GM12892 (cell line): ENCODE measurements around the gene ITGA7.

Experiments
- DNase-seq: peaks from one replicate; pipeline ENCODE4 v3.0.0; 2011; ENCODE audit not compliant: insufficient read length
- FAIRE-seq: peaks from 2 replicates; lab custom pipeline; 2011; peaks lifted over from hg19 to GRCh38; lab: Jason Lieb, UNC
- POLR2A ChIP-seq: IDR thresholded peaks from 2 replicates; pipeline ENCODE4 v1.6.1; 2011; ENCODE audit warnings: low read depth, low read length, control low read depth
- POLR2AphosphoS5 ChIP-seq: IDR thresholded peaks from 2 replicates; pipeline ENCODE4 v1.6.1; 2011; ENCODE audit warnings: low read depth, low read length, control low read depth
- TAF1 ChIP-seq: IDR thresholded peaks from 2 replicates; pipeline ENCODE4 v1.6.1; 2011; ENCODE audit warnings: low read depth, mild to moderate bottlenecking, control low read depth, low read length, borderline replicate concordance

ITGA7 gene

GRCh38 chr12:55692631-55693322 is 14.9 kb downstream of the ITGA7 start:
- TF ChIP-seq TAF1 = no peak
- no peak for TF ChIP-seq POLR2A
- TF ChIP-seq POLR2AphosphoS5 = no peak
- DNase-seq (no peak), FAIRE-seq (no peak)

- no peak for TF ChIP-seq POLR2A
- no peak for TF ChIP-seq TAF1
- no peak for TF ChIP-seq POLR2AphosphoS5
- no peak for DNase-seq
Observed at GRCh38 chr12:55688716-55689655, 18.7 kb downstream of the ITGA7 start.

GRCh38 chr12:55687746-55688145 is 20.0 kb downstream of the ITGA7 start:
- FAIRE-seq = no peak
- TF ChIP-seq TAF1 = no peak
- TF ChIP-seq POLR2AphosphoS5 = no peak
- TF ChIP-seq POLR2A = no peak
- DNase-seq = no peak

More at GRCh38 chr12:55688716-55689655, 18.7 kb downstream of the ITGA7 start:
- no peak for FAIRE-seq

DNA sequence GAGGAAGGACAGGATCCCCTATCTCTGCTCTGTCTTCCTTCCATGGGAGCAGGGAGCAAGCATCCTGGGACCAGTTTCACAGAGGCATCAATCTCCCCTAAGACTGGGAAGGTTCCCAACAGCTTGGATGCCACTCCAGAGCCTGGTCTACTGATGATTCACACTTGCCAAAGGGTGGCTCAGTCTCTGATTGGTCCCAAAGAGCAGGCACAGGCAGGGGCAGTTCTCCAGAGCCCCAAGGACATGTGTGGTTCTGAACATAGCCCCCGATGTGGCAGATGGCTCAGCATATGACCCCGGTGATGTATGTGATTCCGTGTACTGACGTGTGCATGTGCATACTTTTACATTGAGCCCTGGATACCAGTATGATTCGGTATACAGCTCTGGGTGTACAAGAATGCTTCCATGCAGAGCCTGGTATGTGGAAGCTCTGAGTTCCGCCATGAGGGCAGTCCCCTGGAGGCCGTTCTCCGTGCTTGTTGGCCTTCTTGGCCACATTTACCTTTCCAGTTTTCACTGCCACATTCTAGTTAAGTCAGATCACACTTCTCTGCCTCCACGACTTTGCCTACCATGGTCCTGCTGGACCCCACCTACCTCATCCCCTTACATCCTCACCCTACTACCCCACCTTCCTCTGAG is 21.2 kb downstream of the ITGA7 start:
- TF ChIP-seq POLR2AphosphoS5 (no peak), TAF1 (no peak), POLR2A (no peak)
- DNase-seq = no peak
- no peak for FAIRE-seq

- no peak for DNase-seq
- FAIRE-seq = no peak
- TF ChIP-seq POLR2A = no peak
- TF ChIP-seq TAF1 = no peak
- no peak for TF ChIP-seq POLR2AphosphoS5
Observed at GRCh38 chr12:55685671-55686070, 22.0 kb downstream of the ITGA7 start.

DNA sequence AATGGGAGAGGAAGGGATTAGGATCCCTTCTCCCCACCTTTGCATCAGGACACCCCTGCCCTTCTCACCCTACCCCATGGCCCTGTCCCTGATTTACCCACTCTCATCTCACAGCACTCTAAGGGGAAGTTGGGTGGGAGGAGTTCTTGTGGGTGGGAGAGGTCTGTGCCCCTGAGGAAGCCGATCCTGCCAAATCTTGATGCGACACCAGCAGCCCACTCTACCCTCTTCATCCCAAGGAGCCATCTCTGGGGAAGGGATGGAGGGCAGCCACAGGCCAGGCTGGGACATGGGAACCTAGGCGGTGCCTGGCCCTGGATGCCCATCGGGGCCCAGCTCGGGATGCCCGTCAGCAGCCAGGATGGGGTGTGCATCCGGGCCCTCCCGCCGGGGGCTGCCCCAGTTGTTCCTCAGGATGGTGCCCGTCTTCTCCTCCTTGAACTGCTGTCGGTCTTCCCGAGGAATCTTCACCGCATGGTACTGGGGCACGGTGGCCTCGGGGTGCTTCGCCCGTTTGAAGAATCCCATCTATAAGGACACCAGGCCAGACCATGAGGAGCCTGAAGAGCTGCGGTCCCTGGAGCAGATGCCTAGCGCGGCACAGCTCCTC is 22.8 kb downstream of the ITGA7 start:
- FAIRE-seq (no peak), DNase-seq (no peak)
- TF ChIP-seq POLR2AphosphoS5 (no peak), TAF1 (no peak), POLR2A (no peak)

DNA sequence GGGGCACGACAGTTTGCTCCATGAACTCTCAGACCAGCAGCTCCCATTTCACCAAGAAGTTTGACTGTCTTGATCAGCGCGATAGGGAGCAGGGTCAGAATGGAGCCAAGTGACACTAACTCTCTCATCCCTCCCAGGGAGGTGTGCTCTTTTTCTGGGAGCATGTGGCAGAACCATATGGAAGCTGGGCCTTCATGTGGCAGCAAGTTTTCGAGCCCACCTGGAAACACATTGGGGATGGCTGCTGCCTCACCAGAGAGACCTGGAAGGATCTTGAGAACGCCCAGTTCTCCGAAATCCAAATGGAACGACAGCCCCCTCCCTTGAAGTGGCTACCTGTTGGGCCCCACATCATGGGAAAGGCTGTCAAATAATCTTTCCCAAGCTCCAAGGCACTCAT is 24.0 kb downstream of the ITGA7 start:
- TF ChIP-seq POLR2A = no peak
- no peak for TF ChIP-seq TAF1
- no peak for TF ChIP-seq POLR2AphosphoS5
- no peak for FAIRE-seq
- no peak for DNase-seq

DNA sequence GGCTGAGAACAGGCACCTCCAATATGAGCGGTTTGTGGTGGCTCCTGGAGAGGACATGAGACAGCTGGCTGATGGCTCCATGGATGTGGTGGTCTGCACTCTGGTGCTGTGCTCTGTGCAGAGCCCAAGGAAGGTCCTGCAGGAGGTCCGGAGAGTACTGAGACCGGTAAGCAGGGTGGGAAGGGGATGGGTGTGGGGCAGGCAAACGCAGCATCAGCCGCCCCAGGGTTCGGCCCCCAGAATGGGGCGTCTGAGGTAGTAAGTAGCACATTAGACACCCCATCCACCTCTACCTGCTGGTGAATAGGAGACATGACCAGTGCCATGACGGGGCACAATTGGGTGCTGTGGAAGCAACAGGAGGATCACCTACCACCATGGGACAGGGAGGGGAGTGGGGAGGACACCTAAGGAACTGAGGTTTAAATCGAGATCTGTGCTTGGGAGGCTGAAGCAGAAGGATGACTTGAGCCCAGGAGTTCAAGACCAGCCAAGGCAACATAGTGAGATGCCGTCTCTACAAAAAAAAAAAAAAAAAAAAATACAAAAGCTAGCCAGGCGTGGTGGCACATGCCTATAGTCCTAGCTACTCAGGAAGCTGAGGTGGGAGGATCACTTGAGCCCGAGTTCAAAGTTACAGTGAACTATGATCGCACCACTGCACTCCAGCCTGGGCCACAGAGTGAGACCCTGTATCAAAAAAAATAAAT is 25.5 kb downstream of the ITGA7 start:
- FAIRE-seq (no peak), DNase-seq (no peak)
- no peak for TF ChIP-seq POLR2A

DNA sequence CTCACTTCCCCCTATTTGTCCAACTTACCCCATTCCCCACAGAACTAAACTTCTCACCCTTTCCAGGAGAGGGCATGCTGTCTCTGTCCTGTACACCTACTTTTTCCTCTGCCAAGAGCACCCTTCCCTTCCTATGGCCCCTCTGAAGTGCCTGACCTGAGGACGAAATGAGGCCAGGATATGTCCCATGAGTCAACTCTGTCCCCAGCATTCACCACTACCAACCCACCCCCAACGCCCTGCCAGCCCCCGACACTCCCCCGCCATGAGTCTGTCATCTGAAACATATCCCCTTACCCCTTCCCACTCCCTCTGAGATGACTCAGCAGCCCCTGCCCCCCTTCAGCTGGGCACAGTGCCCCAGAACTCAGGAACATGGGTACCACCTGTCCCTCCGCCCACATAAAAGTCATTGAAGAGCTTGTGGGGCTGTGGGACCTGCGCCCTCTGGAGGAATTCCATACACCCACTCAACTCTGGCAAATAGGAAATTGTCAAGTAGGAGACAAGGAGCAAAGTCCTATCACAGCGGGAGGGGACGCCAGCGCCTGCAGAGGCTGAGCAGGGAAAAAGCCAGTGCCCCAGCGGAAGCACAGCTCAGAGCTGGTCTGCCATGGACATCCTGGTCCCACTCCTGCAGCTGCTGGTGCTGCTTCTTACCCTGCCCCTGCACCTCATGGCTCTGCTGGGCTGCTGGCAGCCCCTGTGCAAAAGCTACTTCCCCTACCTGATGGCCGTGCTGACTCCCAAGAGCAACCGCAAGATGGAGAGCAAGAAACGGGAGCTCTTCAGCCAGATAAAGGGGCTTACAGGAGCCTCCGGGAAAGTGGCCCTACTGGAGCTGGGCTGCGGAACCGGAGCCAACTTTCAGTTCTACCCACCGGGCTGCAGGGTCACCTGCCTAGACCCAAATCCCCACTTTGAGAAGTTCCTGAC is 26.3 kb downstream of the ITGA7 start:
- DNase-seq (no peak), FAIRE-seq (no peak)
- TF ChIP-seq POLR2AphosphoS5 = no peak
- TF ChIP-seq TAF1 = no peak
- TF ChIP-seq POLR2A = no peak

- no peak for FAIRE-seq
- TF ChIP-seq POLR2AphosphoS5 (no peak), POLR2A (no peak), TAF1 (no peak)
- DNase-seq = no peak
Observed at GRCh38 chr12:55679691-55680090, 28.0 kb downstream of the ITGA7 start.
